A172 (cell line): ENCODE measurements around the gene PROX1. TPM values are rescaled to one million over a fixed set of nuclear protein-coding genes. Genes with fewer than 3 reads are reported as not detected.

Experiments used
- DNase-seq: peaks from one replicate; pipeline ENCODE4 v3.0.0-alpha.2; 2015; ENCODE audit warnings: low spot score
- total RNA-seq: library from RNA; depleted of rRNA; stranded (reverse); fragments of >200 nt; shearing (Covaris generic); gene quantifications from 2 replicates; pipeline ENCODE4 v1.2.3, GENCODE V29; 2014; rRNA removed

PROX1 gene, protein sequence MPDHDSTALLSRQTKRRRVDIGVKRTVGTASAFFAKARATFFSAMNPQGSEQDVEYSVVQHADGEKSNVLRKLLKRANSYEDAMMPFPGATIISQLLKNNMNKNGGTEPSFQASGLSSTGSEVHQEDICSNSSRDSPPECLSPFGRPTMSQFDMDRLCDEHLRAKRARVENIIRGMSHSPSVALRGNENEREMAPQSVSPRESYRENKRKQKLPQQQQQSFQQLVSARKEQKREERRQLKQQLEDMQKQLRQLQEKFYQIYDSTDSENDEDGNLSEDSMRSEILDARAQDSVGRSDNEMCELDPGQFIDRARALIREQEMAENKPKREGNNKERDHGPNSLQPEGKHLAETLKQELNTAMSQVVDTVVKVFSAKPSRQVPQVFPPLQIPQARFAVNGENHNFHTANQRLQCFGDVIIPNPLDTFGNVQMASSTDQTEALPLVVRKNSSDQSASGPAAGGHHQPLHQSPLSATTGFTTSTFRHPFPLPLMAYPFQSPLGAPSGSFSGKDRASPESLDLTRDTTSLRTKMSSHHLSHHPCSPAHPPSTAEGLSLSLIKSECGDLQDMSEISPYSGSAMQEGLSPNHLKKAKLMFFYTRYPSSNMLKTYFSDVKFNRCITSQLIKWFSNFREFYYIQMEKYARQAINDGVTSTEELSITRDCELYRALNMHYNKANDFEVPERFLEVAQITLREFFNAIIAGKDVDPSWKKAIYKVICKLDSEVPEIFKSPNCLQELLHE
- 0.22 TPM in 1 of 2 replicates, not detected in the other for total RNA-seq

DNA sequence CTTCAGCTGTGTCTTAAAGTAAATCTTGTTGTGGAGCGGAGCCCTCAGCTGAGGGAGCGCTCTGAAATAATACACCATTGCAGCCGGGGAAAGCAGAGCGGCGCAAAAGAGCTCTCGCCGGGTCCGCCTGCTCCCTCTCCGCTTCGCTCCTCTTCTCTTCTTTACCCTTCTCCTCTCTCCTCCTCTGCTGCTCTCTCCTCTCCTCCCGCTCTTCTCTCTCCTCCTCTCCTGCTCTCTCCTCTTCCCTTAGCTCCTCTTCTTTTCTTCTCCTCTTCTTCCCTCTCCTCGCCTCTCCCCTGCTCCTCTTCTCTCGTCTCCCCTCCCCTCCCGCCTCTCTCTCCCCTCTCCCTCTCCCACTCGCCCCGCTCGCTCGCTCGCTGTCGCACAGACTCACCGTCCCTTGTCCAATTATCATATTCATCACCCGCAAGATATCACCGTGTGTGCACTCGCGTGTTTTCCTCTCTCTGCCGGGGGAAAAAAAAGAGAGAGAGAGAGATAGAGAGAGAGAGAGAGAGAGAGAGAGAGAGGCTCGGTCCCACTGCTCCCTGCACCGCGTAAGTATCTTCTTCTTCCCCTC, at the start of gene PROX1:
PROX1 (plus strand) TSS at position 47 of the 580 bp plus-strand sequence. CDS start 8,563 bp downstream, outside the sequence.
- DNase-seq = peak; percentile 84

DNA sequence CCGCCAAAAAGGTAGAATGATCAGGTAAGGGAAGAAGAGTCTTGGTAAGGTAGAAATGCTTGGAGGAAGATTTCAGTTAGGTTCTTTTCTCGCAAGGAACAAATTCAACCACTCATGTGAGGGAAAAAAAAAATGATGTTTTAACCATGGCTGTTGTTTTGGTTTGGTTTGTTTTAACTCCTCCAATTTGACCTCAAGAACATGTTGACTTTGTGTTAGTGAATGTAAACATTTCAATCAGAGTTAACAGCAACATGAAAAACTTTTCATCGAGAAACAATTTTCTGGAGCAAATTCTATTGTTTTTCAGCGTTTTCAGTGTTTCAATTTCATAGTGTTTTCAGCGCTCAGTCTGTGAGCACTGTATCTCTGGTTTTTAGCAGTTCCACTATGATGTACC, 49.0 kb upstream of the PROX1 start:
- DNase-seq = no peak

DNA sequence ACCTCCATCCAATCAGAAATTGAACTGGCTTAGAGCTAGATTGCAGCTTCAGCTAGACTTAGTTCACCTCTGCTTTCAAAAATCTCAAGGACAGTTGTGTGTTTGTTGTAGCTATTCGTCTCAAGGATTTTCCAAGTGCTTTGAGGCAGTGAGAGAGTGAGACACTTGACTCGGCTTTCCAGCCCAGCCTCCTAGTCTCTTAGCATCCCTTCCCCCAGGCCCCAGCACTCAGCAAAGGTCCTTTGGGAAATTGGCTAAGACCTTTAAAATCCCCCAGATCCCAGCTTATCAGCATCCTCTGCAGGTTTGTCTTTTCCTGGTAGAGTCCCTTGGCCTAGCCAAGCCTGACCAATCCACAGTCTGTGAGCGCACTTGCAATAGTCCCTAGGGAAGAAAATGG, 47.9 kb upstream of the PROX1 start:
- no peak for DNase-seq

DNA sequence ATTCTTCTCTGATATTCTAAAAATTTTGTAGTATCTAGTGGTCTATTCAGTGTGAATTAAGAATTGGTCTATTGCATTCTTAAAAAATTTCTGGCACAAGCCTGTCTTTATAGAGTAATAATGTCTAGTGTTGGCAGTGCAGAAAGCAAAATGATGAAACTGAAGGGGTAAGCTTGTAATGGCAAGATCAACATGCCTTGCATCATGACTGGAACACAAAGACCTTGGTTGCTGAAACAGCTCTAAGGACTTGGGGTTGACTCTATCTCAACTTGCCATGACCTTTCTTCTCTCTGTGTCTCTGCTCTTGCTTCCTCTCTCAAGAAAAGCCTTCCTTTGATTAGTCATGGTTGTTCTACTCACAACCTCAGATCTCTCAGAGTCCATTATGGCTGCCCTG, 46.8 kb upstream of the PROX1 start:
- DNase-seq = no peak

DNA sequence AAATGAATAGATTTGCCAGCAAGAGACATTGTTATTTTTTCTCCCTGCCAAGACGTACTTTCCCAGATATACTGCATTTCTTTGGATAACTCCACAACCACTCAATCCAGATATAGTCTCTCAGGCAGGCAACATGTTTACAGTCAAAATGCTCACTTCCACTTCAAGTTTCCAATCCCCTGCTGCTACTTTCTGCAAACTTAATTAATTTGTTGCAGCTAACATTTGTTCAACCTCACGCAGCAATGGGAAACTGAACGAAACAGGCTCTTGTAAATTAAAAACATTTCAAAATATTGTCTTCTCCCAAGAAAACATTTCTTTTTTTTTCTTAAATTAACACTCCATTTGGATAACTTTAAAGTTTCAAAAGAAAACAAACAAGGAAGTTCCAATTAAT, 45.7 kb upstream of the PROX1 start:
- no peak for DNase-seq

DNA sequence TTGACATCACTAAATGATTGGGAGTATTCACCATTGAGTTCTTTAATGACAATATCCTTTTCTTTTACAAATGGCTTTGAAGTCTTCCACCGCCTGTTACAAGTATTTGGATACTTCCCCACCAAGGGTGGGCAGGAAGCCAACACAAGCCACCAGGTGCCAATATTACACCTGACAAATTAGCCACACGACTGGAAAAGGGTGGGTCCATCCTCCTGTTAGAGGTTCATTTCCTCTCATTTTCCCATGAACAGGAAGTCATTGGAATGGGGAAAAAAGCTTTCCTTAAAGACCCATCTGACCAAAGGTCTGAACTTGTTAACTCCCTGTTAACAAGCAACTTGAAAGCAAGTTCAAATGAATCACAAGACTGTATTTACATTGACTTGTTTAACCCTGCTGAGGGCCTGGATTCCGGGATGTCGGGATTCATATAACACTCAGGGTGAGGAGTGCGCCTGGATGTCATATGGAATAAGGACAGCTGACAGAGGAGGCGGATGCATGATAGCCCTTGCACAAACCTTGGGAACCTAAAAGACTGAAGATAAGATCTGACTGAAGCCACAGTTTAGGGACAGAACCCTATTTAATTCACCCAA, 40.5 kb upstream of the PROX1 start:
- DNase-seq = no peak

DNA sequence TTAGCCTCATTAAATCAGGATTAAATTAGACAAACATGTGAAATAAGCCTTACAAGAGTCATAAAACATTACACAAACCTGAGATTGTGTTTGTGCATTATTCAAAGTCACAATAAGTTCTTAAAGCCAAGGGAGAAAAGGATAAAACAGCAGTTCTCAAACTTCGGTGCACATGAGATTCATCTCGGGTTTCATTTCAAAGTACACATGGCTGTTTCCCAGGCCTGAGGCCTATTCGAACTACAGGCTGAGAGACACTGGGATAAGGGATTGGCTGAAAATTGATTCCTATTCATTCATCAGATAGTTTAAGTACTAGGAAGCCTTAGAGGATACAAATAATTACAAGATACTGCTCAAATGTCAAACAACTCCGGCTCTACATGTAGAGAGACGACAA, 35.9 kb upstream of the PROX1 start:
- no peak for DNase-seq

DNA sequence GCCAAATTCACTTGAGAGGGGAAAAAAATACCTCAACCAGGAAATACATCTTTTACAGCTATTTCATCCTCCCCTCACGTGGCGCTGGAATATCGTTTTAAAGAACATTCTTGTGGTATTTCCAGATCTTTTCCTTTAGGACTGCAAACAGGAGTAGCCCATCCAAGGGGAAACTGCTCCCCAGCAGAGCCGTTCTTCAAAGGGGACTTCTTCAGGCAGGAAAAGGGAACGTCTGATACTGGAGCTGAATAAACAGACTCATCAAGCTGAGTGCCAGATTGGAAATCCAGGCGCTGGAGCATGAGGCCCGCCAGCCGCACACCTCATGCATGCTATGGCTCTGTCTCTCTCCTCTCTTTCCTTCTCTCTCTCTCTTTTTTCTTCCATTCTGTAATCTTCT, 34.0 kb upstream of the PROX1 start:
- DNase-seq = no peak

DNA sequence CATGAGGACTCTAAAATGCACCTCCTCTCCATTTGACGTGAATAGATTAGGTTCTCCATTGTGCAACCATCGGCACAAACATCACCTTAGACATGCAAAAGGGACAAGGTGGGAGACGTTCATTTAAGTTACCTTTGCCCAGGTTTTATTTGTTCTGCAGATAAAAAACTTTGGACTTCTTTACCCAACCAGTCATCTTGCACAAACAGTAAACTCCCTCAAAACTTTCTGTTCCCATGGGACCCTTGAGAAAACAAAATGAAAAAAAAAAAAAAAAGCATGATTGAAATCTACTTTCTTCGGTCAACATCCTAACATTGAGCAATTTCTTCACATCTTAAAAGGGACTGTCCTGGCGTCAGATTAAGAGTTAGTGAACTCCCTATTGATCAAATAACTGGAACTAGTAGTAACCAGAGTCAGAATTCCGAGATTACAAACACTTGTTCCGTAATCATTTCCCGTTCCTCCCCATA, 31.4 kb upstream of the PROX1 start:
- no peak for DNase-seq

DNA sequence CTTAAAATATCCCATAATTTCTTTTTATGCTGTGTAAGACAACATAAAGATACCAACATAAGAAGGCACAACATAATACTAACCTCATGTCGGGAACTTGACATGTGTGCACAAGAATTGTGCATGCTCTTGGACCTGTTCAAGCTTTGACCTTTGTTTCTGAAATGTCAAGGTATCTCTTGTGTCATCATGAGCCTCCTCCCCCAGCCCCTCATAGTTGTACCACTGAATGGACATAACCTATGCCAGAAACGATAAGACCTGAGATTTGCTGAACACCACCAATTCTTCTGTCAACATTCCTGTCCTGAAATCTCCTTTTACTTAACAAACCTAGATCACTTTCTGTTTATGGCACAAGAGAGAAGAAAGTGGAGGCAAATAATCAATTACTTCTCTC, 29.4 kb upstream of the PROX1 start:
- DNase-seq = no peak

DNA sequence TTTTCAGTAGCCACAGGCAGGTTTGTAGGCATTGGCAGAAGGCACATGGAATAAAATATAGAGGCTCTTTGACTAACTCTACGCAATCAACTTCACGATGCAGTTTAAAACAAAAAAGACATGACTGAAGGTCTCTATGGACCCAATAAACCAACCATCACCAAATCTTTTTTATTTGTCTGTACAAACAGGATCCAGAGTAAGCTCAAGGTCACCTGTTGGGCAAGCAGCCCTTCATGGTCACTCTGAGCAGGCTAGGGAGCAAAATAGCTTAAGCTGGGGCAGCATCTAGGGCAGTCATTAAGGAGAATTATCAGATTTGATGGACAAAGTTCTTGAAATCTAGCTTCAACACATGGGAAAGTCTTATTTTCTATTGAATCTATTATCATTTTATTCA, 26.8 kb upstream of the PROX1 start:
- no peak for DNase-seq

DNA sequence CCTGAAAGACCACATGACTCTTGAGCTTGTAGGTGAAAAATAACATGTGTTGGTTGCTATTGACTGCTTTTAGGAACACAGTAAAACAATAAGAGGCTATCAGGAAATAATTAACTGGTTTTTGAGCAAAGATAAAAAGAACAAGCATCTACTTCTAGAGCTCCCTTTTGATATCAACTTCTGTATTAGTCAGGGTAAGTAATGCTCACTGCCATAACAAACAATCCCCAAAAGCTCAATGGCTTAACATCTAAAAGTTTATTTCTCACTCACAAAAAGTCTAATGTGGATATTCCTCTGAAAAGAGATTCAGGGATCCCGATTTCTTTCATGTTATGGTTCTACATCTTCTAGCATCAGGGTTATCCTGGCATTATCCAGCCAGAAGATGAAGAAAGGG, 25.3 kb upstream of the PROX1 start:
- DNase-seq = no peak

DNA sequence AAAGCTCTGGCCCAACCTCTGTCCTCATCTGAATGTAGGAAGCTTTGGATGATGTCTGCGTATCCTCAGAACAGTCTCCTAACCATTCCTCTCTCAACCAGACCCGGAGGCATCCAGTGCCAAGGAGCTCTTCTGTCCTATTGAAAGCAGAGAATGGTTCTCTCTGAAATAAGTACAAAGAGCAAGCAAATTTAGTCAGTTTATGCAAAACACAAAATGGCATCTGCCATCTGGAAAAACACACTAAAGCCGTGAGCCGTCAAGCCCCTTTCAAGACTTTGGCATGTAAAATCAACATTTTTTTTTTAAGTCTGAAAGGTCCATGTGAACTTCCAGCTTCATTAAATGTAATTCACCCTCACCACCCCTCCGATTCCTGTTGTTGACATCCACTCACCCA, 21.7 kb upstream of the PROX1 start:
- no peak for DNase-seq

DNA sequence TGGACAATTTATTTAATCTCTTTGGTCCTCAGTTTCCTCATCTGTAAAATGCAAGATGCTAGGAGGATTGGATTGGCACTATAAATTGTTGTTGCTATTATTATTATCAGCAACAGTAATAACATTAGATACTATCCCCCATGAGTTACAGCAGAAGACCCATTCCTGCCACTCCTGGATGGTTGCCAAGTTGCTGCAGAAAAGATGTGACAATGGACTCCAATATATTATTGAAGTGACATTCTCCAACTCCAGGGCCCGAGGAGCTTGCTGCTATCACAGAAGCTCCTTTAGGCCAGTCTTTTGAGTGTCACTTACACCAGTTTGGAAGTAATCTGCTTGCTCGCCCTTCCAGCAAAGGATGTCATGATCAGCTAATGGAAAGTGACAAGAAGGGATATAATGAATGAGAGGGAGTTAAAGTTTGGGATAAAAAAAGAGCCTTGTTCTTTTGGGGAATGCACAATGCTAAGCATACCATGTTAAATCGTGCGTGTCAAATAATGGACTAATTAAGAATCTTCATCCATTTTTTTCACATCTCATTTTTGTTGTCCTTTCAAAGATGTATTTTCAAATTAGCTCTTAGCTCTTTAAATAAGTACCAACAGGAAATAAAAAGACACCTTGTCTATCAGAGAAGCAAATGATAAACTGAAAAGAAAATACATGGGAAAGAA, 19.5 kb upstream of the PROX1 start:
- no peak for DNase-seq

DNA sequence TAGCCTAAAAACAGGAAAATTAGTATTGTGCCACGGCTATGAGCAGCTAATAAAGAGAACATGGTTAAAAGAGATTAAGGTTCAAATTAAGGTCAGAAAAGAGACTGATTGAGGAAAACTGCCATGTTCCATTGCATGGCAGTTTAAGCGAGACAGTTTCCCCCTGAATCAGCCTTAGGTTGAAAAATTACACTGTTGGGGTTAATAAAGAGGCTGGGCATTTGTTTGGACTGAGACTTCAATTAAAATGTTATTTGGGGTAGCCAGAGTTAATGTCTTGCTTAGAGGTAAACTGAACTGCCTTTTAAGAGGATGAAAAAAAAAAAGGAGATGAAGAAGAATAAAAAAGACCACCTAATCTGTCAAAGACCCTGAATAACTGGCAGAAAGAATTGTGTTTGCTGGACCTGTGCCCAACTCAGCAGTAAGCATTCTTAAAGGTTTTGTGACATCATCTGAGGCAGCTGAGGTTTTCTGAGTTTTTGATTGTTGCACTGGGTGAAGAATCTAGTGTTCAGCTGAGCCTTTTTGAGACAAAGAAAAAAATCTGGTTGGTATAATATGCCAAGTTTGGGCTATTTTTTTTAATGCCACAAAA, 17.7 kb upstream of the PROX1 start:
- no peak for DNase-seq

DNA sequence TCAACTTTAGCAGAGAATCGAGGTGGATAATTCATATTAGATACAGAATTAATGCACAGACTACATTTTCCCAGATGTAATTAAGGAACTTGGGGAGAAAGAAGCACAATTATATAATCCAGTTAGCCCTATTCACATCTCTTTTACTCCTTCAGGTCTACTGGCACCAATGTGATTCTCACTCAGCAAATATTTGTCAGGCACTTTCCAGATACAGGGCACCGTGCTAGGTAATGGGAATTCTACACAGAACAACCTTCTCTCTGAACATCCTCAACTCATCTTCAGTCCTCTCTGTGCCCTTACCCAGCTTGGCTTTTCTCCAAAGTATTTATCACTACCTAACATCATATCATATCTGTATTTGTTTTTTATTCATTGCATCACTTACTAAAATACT, 15.6 kb upstream of the PROX1 start:
- no peak for DNase-seq

DNA sequence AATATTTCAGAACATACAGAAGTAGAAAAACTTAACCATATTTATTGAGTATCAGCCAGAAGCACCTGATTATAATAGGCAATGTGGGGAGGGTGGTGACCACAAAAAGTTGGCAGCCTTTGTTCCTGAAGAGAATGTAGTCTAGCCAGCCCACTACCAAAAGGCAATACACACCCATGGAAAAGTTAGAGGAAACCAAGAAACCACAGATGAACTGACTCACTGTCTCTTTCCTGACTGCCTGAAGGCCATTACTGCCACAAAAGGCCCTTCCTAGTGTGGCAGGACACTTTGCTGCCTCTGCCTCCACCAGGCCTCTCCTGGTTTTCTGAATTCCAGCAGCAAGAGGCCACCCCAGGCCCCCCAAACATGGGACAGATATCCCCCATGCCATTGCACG, 14.6 kb upstream of the PROX1 start:
- DNase-seq = peak; percentile 6

DNA sequence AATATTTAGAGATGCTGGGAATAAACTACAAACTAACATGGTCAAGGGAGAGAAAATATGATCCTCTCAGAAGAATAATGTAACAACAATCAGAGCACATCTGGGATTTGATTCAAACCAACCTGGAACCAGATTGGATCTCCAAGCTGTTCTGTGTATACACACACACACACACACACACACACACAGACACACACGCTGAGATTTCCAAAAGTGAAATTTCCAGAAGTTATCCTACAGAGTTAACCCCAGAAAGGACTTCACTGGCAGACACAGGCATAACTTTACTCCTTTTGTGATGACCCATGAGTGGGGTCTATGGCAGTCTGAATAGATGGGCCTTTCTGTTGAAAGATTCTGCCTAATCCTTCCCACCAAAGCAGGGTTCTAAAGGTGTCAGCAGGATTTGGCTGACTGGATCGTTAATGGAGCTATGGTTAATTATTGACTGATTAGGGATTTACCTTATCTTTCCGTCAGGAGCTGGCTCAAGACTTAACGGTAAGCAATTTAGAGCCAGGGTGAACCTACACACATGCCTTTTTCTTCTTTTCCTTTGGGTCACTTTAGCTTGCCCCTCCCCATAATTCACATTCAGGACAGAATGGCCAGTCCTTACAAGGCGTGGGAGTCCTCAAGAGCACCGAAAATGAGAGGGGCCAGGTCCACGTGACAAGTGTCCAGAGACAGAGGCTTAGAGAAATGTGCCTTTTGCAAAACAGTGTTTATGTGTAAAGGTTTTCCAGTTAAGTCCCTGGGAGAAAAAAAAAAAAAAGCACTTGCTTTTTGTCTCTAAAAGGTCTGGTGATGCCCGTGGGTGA, 10.9 kb upstream of the PROX1 start:
- no peak for DNase-seq

DNA sequence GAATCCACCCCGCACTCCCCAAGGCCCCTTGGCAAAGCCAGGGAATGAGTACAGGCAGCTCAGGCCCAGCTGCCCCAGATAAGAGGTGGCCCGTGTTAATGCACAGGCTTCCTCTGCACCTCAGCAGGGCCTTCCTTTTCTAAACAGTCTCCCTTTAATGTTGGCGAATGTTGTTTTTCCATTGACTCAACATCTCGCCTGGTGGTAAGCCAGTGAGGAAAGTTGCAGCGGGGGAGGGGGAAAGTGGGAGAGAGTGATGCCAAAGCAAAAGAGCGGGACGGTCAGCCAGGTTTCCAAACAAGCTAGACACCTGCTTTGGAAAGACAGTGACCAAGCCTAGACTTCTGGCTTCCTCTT, 10.3 kb upstream of the PROX1 start:
- DNase-seq = no peak

DNA sequence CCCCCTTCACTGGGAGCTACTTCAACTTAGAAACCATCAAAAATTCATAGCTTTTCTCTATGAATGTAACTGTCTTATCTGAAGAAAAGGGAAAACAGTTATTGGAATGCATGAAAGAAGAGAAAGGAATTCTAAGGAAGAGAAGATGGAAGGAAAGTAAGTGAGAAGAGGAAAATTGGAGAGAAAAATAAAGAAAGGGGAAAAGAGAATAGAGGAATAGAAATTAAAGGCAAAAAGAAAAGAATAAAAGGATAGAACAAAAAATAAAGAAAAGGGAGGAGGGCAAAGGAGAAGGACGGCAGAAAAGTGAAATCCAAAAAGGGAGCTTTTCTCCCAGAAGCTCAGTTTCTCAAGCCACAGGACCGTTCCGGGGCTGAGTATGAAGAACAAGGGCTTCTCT, 9.9 kb upstream of the PROX1 start:
- no peak for DNase-seq
